Osteocyte (in vitro differentiated cells): ENCODE measurements around the gene EIF4E3. TPM values are rescaled to one million over a fixed set of nuclear protein-coding genes. Genes with fewer than 3 reads are reported as not detected.

ENCODE experiments used
- DNase-seq: peaks from one replicate; pipeline ENCODE4 v3.0.0; 2021; ENCODE audit warnings: mixed read lengths; ENCODE audit not compliant: unreplicated experiment; ENCODE audit errors: extremely low spot score
- H3K27ac Mint-ChIP-seq: one replicate; pipeline ENCODE4 v1.8.0; 2021; ENCODE audit warnings: mild to moderate bottlenecking, mixed read lengths; ENCODE audit not compliant: unreplicated experiment
- H3K27me3 Mint-ChIP-seq: one replicate; pipeline ENCODE4 v1.8.0; 2021; ENCODE audit warnings: mixed read lengths; ENCODE audit not compliant: unreplicated experiment
- H3K36me3 Mint-ChIP-seq: one replicate; pipeline ENCODE4 v1.8.0; 2021; ENCODE audit warnings: mixed read lengths; ENCODE audit not compliant: unreplicated experiment
- H3K4me1 Mint-ChIP-seq: one replicate; pipeline ENCODE4 v1.8.0; 2021; ENCODE audit warnings: mixed read lengths; ENCODE audit not compliant: unreplicated experiment
- H3K4me3 Mint-ChIP-seq: one replicate; pipeline ENCODE4 v1.8.0; 2021; ENCODE audit warnings: mild to moderate bottlenecking, moderate library complexity, mixed read lengths; ENCODE audit not compliant: unreplicated experiment
- H3K9me3 Mint-ChIP-seq: one replicate; pipeline ENCODE4 v1.8.0; 2021; ENCODE audit warnings: mixed read lengths; ENCODE audit not compliant: unreplicated experiment
- CTCF ChIP-seq: fragments of 200-600 bp; sonication (generic); IDR thresholded peaks from 2 replicates; pipeline ENCODE4 v1.5.0; 2021; ENCODE audit warnings: antibody characterized with exemption, mild to moderate bottlenecking, moderate library complexity
- total RNA-seq: library from RNA; stranded (reverse); gene quantifications from 2 replicates; pipeline ENCODE4 v1.2.1, GENCODE V29; 2021

EIF4E3 gene
- total RNA-seq, 1 donor from 2014 or later, result 7.7 TPM

DNA sequence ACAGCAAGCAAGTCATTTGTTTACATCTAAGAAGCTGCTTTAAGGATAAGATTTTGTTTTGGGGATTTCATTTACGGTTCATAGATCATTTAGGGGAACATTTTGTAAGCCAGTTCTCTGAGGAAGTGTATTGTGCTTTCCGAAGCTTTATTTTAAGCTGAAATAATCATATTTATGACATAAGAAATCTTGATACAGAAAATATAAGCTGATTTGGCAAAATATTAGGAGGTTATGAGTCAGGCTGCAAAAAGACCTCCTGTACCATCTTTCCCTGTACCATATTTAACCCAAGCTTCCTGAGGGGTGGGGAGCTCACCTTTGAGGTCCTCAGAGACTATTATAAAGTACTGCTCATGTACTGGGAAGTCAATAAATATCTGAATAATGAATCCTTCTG, 8.1 kb upstream of the EIF4E3 start:
- TF ChIP-seq CTCF, result no peak

GRCh38 chr3:71732637-71733036, 7.4 kb upstream of the EIF4E3 start:
- Mint-ChIP-seq H3K36me3 (no peaks in the 10 kb centered on the region), H3K9me3 (no peaks in the 10 kb centered on the region), H3K4me1 (no peaks in the 10 kb centered on the region), H3K4me3 (no peak overlapping the region), H3K27me3 (peaks cover 60% of the 10 kb centered on the region), H3K27ac (no peak overlapping the region)
- TF ChIP-seq CTCF, result no peak
- DNase-seq, result no peak

More for the DNA sequence above, 8.1 kb upstream of the EIF4E3 start:
- Mint-ChIP-seq H3K4me1 (no peaks in the 10 kb centered on the region), H3K36me3 (no peaks in the 10 kb centered on the region), H3K9me3 (no peaks in the 10 kb centered on the region), H3K27ac (no peak overlapping the region), H3K27me3 (peaks cover 63% of the 10 kb centered on the region), H3K4me3 (no peak overlapping the region)
- DNase-seq, result no peak

GRCh38 chr3:71728632-71729342, 3.6 kb upstream of the EIF4E3 start:
- H3K9me3 Mint-ChIP-seq, result no peaks in the 10 kb centered on the region
- no peak for TF ChIP-seq CTCF
- DNase-seq, result no peak
- H3K4me1 Mint-ChIP-seq, result peaks cover 12% of the 10 kb centered on the region
- H3K27me3 Mint-ChIP-seq, result peaks cover 45% of the 10 kb centered on the region
- no peak overlapping the region for H3K27ac Mint-ChIP-seq
- H3K36me3 Mint-ChIP-seq, result no peaks in the 10 kb centered on the region
- H3K4me3 Mint-ChIP-seq, result no peak overlapping the region

DNA sequence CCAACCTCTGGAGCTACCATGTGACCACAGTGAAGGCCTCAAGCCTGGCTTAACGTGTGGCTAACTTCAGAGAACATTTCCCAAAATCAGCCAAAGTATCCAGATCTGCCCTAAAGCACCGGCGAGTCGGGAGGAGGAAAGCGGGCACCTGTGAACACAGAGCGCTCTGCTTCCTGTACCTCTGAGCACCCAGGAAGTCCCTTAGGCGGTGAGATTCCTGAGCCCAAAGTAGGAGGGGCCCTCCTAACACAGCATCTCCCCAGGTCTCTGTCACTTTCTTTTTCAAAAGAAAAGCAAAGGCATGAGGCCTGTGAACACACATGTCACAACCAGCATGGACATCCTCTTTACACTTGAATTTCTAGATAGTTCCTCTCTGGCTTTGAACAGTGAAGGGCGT, 944 bp upstream of the EIF4E3 start:
- no peak for DNase-seq
- Mint-ChIP-seq H3K27me3 (peaks cover 50% of the 10 kb centered on the region), H3K27ac (no peak overlapping the region), H3K4me3 (peak overlapping the region; percentile 74), H3K4me1 (peaks cover 12% of the 10 kb centered on the region), H3K36me3 (no peaks in the 10 kb centered on the region), H3K9me3 (no peaks in the 10 kb centered on the region)
- TF ChIP-seq CTCF, result no peak

GRCh38 chr3:71724584-71725270, 475 bp downstream of the EIF4E3 start:
- TF ChIP-seq CTCF, result no peak
- no peak for DNase-seq
- H3K36me3 Mint-ChIP-seq, result no peaks in the 10 kb centered on the region

More at GRCh38 chr3:71724584-71725270, 475 bp downstream of the EIF4E3 start:
- Mint-ChIP-seq H3K27ac (no peak overlapping the region), H3K27me3 (peaks cover 55% of the 10 kb centered on the region), H3K4me3 (peak overlapping the region; percentile 75), H3K4me1 (peaks cover 12% of the 10 kb centered on the region), H3K9me3 (no peaks in the 10 kb centered on the region)
